GM12872 (cell line): ENCODE measurements around the gene TUBE1.

ENCODE experiments used
- TF ChIP-seq, protein P1 (sequence below): IDR thresholded peaks from 3 replicates; pipeline ENCODE4 v1.5.1; 2011; ENCODE audit warnings: low read depth, mild to moderate bottlenecking, low read length, moderate library complexity; ENCODE audit not compliant: insufficient read depth

Gene TUBE1

GRCh38 chr6:112031960-112032359 lies 55.3 kb downstream of the TUBE1 start:
- TF ChIP-seq, protein P1, sequence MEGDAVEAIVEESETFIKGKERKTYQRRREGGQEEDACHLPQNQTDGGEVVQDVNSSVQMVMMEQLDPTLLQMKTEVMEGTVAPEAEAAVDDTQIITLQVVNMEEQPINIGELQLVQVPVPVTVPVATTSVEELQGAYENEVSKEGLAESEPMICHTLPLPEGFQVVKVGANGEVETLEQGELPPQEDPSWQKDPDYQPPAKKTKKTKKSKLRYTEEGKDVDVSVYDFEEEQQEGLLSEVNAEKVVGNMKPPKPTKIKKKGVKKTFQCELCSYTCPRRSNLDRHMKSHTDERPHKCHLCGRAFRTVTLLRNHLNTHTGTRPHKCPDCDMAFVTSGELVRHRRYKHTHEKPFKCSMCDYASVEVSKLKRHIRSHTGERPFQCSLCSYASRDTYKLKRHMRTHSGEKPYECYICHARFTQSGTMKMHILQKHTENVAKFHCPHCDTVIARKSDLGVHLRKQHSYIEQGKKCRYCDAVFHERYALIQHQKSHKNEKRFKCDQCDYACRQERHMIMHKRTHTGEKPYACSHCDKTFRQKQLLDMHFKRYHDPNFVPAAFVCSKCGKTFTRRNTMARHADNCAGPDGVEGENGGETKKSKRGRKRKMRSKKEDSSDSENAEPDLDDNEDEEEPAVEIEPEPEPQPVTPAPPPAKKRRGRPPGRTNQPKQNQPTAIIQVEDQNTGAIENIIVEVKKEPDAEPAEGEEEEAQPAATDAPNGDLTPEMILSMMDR = no peak

- TF ChIP-seq, protein P1 = no peak
Observed at GRCh38 chr6:112030961-112031660, 56.2 kb downstream of the TUBE1 start.

DNA sequence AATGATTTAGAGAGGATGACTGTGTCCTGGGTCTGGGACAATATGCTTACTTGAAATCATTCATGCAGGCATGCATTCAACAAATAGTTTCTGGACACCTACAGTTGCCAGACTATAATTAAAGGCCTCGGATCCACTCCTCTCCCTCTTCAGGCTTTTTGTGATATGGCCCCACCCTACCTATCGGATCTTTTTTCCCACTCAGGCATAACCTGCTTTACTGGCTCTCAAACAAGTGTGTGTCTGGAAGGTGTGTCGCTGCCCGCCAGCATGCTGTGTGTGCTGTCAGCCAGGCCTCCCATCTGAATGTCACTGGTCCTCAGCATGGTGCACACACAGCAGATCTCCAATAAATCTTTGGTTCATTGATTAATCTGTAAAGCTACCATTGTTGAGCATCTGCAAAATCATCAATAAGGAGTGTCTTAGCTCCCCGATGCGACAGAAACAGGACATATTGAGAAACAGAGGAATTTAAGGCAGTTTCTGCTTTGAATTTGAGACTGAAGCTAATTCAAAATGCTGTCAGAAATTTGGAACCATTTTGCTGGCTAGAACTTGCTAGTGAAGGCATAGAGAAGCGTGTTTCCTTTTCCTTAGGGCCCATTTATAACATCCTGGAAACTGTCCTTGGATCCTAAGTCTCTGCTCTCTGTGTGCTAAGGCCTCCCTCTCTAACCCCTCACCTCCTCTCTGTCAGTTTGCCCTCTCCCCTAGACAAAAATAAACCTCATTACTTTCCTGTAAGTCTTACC lies 56.9 kb downstream of the TUBE1 start:
- TF ChIP-seq, protein P1 = no peak

DNA sequence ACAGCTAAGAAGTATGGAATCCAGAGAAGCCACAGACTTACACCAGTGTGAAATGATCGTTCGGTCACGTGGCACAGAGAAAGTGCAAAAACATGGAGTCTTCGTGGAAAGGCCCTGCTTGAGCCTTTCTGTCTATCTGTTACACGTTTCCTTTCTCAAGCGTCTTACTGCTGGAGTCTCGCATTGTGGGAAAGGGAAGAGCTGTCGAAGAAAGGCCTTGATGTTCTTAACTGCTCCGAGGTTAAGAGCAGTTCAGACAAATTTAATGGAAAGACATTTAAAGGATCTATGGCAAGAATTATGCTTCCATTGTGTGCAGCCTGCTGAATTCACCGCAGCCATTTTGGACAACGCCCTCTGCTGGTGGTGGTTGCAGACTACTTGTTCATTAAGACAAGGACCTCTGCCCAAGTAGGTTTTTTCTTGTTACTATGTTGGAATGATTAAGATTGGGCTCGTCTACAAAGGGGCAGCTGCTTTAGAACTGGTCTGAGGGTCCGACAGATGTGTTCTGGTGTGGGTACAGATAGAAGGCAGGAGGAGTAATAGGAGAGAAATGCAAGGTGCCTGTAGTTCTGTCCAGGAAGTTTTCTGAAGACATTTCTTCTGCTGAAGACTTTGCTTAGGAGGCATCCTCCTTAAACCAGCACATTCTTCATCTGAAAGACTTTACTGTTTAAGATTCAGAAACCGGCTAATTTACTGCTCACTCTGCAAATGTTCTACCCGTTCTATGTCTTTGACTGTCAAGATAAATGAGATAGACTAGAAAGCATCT lies 58.0 kb downstream of the TUBE1 start:
- TF ChIP-seq, protein P1 = peak; percentile 82

GRCh38 chr6:112027942-112028674 lies 59.2 kb downstream of the TUBE1 start:
- TF ChIP-seq, protein P1 = no peak

- TF ChIP-seq, protein P1 = no peak
Observed at GRCh38 chr6:112026933-112027332, 60.3 kb downstream of the TUBE1 start.
